ENCODE data around the gene PJVK.
"Not testable (repeated sequence)": the region's sequence is repeated elsewhere in the genome, so short reads cannot be mapped to it uniquely, and the experiment has no call there.

The PJVK gene, protein sequence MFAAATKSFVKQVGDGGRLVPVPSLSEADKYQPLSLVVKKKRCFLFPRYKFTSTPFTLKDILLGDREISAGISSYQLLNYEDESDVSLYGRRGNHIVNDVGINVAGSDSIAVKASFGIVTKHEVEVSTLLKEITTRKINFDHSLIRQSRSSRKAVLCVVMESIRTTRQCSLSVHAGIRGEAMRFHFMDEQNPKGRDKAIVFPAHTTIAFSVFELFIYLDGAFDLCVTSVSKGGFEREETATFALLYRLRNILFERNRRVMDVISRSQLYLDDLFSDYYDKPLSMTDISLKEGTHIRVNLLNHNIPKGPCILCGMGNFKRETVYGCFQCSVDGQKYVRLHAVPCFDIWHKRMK

DNA sequence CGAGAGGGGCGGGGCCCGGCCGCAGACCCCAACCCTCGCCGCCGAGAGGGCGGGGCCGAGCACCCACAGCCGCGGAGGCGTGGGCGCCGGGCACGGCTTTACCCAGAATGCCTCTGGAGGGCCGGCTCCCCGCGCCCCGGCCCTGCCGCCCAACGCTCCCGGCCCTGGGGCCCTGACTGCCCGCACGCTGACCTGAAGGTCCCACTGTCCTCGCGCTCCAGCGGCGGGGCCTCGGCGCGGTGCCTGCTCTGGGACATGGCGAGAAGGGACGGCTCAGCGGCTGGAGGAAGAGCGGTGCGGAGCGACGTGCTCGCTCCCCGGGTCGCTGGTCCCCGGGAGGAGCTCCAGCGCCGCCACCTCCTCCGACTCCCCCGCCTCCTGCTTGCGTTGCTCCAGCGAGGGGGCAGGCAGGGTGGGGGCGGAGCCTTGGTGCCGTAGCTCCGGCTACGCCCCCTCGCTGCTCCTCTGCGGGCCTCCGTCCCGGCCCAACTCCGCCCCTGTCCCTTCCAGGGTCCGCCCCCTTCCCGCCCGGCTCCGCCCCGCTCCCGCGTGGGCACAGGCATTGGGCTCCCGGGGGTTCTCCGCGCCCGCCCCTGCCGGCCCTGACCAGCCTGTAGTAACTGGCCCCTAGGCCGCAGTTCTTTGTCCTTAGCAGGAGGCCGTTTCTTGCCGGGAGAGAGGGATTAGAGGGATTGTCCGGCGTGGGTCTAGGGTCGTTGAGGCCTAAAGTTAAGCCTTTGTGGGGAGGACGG lies at the start of gene PJVK, which contains the start of gene PRKRA:
Gene PJVK, plus strand, starts transcription at position 605 of the 752 bp plus-strand sequence. CDS start 2,032 bp downstream, outside the sequence.
Gene PRKRA, minus strand, starts transcription at position 402 of the 752 bp plus-strand sequence. Its CDS starts 145 bp downstream, at position 257.
- DNase-seq (ENCODE audit: low spot score), result peak; percentile 99

DNA sequence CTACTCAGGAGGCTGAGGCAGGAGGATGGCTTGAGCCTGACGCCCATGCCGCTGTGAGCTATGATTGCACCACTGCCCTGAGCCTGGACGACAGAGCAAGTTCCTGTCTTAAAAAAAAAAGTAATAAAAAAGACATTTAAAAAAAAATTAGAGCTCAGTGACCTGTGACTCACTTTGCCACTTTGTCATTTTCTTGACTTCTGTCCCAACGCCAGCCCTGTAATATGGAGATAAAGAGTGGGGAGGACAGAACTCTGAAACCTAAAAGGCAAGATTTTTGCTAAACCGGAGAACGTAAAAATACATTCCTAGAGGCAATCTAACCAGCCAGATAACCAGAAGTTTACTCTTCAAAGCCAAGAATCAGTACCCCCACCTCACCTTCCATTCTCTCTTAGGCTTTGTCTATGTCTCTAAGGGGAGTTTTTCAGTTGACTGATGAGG lies 49.2 kb upstream of the PJVK start:
- DNase-seq (ENCODE audit: low spot score), result no peak

DNA sequence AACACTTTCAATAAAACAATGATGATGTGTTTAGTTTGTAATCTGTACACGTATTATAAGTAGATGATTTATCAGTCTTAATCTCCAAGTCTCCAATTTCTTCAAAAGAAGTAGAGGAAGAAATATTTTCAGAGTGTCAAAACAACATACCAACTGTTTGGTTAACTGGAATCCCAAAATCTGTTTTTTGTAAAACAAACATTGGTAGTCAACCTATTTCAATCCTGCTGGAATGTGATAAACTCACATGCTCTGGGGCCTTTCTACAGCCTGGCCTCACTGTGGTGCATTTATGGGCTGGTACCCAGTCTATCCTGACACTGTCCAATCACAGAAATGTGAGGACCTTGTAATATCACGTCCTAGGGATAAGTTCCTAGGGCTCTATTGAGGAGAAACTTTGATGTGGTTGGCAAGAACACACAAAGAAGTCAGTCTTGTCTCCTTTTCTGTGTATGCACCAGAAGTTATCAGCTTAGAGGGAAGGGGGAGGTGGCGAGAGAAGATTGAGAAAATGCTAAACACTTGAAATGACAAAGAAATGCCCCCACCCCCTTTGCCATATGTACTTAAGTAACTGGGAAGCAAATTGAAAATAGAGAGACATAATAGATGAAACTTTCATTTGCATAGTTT lies 47.4 kb upstream of the PJVK start:
- peak; percentile 9 for DNase-seq (ENCODE audit: low spot score)

DNA sequence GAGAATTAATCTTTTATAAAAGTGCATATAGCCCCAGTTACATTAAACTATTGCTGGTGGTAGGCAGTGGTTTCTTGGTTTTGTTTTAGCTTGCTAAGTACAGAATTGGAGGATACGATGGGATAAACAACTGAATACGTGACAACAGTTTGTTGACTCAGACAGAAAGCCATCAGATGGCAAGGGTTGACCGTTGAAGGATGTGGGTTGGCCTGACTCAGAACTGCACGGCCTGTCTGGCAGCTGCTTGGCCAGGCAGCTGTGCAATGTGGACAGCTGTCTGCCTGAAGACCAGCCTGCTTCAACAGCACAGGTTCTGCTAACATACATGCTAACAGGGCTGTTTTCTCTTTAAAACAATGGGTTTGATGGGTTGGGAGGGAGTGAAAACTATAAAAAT lies 46.8 kb upstream of the PJVK start:
- DNase-seq (ENCODE audit: low spot score), result peak; percentile 78

DNA sequence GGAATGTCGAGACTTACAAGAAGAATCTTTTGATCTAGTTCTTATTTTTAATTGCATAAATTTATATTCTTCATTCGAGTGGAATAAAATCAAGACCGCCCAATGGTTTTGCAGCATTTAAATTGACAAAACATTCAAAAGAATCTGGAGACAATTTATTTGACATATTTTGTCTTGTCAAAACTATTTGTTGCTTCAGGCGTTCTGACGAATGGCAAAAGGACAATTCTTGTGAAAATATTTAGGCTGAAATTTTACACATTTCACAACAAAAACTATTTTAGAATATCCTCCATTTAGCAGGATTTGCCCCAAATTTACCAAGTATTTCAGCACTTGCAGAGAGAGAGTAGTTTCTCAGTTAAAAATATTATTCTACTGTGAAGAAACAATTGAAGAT lies 41.9 kb upstream of the PJVK start:
- DNase-seq (ENCODE audit: low spot score), result no peak

DNA sequence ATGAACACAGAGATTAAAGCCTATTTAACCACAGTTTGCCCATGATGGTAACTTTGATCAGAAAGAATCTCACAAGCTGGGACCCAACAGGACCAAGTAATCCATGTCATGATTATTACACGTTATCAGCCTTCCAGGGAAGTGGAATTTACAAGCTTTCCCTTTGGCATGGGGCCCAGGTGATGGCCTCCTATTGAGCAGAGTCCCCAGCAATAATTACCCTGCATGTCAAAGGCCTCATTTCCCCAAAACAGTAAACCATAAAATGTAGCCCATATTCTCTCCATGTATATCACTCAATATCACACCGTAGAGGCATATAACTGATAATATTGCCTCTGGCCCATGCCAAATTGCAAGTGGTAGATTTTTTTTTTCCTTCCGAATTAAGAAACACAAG lies 39.1 kb upstream of the PJVK start:
- no peak for DNase-seq (ENCODE audit: low spot score)

DNA sequence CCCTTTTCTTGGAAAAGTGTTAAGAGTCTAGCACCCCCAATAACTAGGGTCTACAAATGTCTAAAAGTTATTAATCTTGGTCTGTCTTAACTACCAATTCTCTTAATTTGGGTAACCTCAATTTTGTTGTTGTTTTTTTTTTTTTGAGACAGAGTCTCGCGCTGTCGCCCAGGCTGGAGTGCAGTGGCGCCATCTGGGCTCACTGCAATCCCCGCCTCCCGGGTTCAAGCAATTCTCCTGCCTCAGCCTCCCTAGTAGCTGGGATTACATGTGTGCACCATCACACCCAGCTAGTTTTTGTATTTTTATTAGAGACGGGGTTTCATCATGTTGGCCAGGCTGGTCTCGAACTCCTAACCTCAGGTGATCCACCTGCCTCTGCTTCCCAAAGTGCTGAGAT lies 38.7 kb upstream of the PJVK start:
- not testable (repeated sequence) for DNase-seq (ENCODE audit: low spot score)

DNA sequence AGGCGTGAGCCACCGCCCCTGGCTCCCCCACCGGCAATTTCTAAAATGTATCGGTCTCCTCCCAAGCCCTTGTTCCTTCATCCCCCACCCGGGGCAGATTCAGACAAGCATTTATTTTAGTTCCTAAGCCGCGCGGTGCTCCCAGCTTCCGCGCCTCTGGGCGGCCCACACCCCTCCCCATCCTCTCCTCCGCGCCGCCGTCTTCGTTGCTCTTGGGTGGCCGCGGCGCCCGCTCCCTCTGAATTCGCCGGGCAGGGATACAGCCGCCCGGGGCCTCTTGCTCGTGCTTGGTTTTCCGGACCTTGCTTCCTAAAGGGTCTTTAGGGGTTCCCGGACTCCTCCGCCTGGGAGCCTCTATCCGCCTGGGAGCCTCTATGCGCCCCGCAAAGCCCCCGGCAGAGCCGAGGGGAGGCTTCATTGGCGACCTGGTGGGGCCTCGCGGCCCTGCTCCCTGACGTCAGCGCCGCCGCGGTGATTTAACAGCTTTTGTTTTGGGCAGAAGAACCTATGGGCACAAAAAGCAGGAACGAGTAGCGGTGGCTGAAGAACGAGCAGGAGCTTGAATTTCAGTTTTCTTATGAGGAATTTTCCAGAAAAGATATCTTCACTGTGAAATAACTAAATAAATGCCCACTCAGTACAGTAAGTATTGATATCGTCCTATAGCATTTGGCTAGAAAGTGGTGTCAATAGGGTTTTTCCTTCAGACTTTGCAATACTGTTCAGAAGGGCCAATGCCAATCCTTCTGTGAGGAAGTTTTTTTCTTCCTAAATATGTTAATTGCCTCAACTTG lies 37.5 kb upstream of the PJVK start:
- peak; percentile 76 for DNase-seq (ENCODE audit: low spot score)

DNA sequence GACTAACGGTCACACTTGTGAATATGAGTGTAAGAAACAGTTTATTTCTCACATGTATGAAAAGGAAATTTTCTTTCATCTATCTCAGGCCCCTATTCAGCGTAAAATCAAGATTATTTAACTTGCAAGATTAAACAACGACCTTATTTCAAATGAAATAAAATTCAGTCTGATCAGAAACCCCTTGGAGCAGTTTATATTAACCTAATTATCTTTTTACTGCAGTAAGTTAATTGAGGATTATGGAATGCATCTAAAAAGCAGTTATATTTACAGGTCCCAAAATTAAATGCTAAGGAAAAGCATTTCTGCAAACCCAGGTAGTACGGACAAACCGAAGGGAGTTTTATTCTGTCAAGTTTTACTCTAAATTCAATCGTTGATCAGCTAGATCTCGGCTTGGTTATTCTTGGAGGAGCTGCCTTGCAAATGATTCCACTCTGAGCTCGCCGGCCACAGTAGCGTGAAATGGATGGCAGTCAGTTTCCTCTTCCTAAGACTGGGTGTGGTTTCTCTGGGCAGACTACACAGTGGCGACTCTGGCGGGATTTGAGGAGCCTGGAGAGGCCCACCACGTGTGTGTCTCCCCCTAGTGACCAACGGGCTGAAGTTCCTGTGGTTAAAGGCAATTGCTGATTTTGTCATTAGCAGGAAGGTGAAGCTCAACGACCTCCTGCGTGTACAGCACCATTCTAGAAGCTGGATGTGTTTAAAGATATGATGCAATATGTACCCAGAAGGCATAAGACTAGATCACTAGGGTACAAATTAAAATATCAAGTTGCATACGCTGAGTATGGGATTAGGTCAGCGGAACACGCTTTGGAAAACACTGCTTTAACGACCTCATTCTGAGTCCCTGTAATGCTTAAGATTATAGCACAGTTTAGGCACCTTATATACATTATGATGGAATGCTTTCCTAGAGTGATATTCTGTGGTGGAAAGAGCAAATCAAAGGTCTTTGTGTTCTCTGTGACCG lies 36.6 kb upstream of the PJVK start:
- peak; percentile 92 for DNase-seq (ENCODE audit: low spot score)

DNA sequence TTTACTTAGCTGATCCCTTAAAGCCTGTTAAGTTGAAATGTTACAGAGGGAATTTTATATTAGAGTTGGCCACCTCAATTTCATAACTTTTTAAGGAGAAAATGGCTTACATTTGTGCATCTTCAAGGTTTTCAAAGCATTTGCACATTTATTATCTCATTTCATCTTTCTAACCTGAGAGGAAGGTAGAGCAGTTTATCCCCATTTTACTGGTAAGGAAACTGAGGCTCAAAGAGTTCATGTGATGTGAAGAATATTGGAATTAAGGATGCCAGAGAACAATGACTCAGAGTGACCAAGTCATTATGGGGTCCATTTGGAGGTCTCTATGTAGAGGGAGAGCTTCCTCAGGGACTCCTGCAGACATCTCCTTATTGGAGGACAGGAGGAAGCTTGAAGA lies 35.2 kb upstream of the PJVK start:
- no peak for DNase-seq (ENCODE audit: low spot score)

DNA sequence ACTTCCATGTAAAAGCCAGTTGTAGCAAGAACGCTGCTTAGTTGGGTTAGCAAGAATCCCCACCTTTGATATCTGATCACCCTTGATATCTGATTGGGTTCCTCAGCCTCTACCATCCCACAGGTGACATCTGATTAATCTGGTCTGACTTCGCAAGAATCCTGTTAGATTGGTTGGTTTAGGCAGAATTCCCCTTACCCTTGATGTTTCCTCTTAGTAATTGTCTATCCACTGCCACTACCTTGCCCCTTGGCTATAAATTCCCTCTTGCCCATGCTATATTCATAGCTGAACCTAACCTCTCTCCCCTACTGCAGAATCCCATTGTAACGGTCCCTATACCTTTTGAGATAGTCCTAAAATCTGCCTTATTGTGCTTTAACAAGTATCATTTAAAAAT lies 33.3 kb upstream of the PJVK start:
- no peak for DNase-seq (ENCODE audit: low spot score)

DNA sequence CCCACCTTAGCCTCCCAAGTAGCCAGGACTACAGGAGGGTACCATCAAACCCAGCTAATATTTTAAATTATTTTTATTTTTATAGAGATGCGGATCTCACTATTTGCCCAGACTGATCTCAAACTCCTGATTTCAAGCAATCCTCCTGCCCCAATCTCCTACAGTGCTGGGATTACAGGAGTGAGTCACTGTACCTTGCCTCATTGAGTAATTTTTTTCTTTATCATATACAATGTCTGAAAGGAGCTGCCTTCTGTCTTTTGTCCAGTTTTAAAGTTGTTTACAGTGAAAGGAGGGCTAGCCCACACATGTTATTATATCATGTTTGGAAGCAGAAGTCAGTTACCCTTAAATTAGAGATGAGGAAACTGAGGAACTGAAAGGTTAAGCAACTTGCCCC lies 32.8 kb upstream of the PJVK start:
- DNase-seq (ENCODE audit: low spot score), result no peak

DNA sequence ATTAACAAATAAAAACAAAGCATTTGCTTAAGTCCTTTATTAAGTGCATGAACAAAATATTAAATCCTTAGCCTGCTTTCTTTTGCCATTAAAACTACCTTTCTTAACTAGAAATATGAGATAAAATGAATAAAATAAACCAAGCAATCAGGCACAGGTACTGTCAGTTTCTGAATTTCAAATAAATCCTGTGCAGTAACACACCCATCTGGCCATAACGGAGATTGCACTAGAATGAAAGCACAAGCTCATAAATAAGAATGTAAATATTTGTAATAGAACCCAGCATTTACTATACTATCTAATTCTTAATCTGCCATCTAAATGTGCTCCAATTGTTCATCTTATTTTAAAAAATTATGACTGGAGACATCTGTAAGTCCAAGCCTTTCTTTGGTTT lies 32.1 kb upstream of the PJVK start:
- no peak for DNase-seq (ENCODE audit: low spot score)

DNA sequence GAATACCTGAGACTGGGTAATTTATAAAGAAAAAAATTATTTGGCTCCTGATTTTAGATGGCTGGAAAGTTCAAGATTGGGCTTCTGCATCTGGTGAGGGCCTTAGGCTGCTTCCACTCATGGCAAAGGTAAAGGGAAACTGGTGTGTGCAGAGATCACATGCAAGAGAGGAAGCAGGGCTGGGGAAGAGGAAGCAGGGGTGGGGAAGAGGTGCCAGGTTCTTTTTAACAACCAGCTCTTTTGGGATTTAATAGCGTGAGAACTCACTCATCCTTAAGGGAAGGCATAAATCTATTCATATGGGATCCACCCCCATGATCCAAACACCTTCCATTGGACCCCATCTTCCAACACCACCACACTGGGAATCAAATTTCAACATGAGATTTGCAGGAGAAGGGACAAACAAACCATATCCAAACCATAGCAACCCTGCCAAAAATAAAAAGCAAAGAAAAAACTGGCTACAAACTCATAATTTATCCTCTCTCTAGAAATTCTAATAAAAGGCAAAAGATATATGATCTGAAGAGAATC lies 30.6 kb upstream of the PJVK start:
- DNase-seq (ENCODE audit: low spot score), result no peak

DNA sequence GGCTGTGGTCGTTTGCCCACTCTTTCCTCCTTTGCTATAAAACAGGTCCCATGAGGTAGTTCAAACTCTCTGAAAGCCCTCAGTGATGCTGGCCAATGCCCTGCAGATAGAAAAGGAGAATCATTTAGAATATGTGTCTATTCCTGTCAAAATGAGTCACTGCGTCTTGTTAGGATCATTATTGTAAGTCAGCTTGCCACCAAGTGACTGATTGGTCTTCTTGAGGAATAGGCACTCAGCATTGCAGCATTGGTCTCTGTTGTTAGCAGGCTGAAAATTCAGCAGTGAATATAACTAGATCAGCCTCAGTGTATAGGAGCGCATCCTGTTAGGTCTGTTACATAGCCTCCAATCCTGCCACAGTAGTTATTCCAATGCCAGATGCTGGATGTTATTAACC lies 29.1 kb upstream of the PJVK start:
- no peak for DNase-seq (ENCODE audit: low spot score)

DNA sequence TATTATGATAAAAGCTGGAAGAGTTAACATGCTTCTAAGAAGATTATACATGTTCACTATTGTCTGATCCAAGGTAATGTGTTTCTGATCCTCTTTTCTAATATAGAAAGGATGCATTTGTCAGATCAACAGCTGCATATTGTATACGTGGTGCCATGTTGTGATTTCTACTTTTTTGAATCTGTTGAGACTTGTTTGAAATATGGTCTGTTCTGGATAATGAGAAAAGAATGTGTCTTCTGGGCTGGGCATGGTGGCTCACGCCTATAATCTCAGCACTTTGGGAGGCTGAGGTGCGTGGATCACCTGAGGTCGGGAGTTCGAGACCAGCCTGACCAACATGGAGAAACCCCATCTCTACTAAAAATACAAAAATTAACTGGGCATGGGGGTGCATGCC lies 27.4 kb upstream of the PJVK start:
- DNase-seq (ENCODE audit: low spot score), result not testable (repeated sequence)

DNA sequence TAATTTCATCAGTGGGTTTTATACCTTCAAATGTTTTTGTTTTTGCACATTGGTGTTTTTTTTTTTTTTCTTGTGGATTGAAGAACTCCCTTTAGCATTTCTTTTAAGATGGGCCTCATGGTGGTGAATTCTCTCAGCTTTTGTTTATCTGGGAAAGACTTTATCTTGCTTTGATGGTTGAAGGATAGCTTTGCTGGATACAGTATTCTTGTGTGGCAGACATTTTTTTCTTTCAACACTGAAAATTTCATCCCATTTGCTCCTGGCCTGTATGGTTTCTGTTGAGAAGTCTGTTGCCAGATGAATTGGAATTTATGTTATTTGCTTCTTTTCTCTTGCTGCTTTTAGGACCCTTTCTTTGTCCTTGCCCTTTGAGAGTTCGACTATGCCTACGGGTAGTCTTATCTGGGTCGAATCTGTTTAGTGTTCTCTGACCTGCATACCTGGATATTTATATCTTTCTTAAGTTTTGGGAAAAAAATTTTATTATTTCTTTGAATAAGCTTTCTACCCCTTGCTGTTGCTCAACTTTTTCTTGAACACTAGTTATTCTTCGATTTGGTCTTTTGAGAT lies 25.8 kb upstream of the PJVK start:
- DNase-seq (ENCODE audit: low spot score), result no peak

DNA sequence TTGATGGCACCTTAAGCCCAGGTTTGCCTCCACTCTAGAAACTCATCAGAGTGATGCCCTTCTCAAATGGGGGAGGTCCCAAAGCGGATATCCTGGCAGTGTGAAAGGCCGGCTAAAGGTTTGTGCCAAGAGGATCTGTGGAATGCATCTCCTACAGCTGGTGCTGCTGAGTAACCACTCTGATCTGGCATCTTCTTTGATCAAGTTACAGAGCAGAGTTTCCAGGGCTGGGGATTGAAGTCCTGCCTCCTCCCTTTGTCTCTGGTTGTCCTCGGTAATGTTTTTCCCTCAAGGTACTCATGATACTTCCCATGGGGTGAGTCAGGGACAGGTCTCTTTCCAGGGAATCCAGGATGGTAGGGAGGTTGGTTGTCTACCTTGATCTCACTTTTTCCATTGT lies 24.8 kb upstream of the PJVK start:
- no peak for DNase-seq (ENCODE audit: low spot score)

DNA sequence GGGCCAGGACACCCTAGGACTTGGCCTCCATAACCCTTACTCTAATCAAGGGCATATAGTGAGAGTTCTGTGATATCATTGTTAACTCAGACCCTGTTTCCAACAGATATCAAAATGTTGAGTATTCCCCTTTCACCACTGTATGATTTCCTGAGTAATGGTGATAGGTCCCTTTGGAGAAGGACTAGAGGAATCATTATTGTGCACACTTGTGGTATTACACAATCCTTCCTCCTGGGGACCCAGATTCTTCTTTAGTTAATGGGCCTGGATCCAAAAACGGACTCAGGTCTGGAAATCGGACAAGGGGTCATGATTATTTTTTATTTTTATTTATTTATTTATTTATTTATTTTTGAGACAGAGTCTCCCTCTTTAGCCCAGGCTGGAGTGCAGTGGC lies 23.7 kb upstream of the PJVK start:
- DNase-seq (ENCODE audit: low spot score), result no peak

DNA sequence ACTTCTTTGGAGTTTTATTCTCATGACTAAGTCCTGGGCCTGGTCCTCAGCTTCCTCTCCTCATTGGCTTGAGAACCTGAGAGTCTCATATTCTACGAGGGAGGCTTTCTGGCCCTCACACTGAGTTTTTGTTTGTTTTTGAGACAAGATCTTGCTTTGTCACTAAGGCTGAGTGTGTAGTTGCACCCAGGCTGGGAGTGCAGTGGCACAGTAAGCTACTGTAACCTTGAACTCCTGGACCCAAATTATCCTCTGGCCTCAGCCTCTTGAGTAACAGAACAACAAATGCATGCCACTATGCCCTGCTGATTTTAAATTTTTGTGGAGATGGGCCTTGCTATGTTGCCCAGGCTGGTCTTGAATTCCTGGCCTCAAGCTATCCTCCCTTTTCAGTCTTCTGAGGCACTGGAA lies 22.8 kb upstream of the PJVK start:
- DNase-seq (ENCODE audit: low spot score), result no peak
